HL-60 (cell line): ENCODE results near the gene CCND2.

Experiments used
- CTCF ChIP-seq: IDR thresholded peaks from one replicate; pipeline ENCODE4 v1.5.1; 2011; ENCODE audit warnings: low read length, control low read depth, inconsistent platforms; ENCODE audit not compliant: insufficient read depth
- GABPA ChIP-seq: IDR thresholded peaks from 2 replicates; pipeline ENCODE4 v1.6.1; 2012; ENCODE audit warnings: low read depth
- POLR2AphosphoS5 ChIP-seq: IDR thresholded peaks from 2 replicates; pipeline ENCODE4 v1.6.1; 2012; ENCODE audit warnings: low read depth
- REST ChIP-seq: IDR thresholded peaks from 2 replicates; pipeline ENCODE4 v1.6.1; 2012; ENCODE audit warnings: low read depth; ENCODE audit not compliant: insufficient replicate concordance
- SPI1 ChIP-seq: IDR thresholded peaks from 2 replicates; pipeline ENCODE4 v1.6.1; 2012; ENCODE audit warnings: low read depth, mild to moderate bottlenecking, borderline replicate concordance

GRCh38 chr12:4296751-4297150 lies 23.2 kb downstream of the CCND2 start:
- TF ChIP-seq CTCF = no peak
- TF ChIP-seq REST = no peak
- no peak for TF ChIP-seq GABPA
- no peak for TF ChIP-seq POLR2AphosphoS5
- TF ChIP-seq SPI1 = no peak
